Measurements from ENCODE around the gene PDCD1LG2. TPM values are rescaled to one million over a fixed set of nuclear protein-coding genes. Genes with fewer than 3 reads are reported as not detected.
"Not testable (repeated sequence)": the region's sequence is repeated elsewhere in the genome, so short reads cannot be mapped to it uniquely, and the experiment has no call there.

PDCD1LG2 gene
- polyA plus RNA-seq, 3 donors = 0.16 to 0.41 (median 0.17) TPM

GRCh38 chr9:5580650-5581049 lies 70.3 kb downstream of the PDCD1LG2 start:
- H3K4me1 Mint-ChIP-seq = peaks cover 14% of the 10 kb centered on the region
- H3K27ac Mint-ChIP-seq = no peak overlapping the region
- Histone ChIP-seq H3K9ac (ENCODE audit: insufficient read depth, low read length, poor library complexity, severe bottlenecking) (no peak overlapping the region), H3K36me3 (replicated peaks in 1 of 2; ENCODE audit: control insufficient read depth in 1 of 2, insufficient read depth in 2 of 2, low read length in 2 of 2) (no peaks in the 10 kb centered on the region), H4K20me1 (ENCODE audit: insufficient read depth, low read length) (no peaks in the 10 kb centered on the region), H3K27ac (ENCODE audit: low read depth in 1 of 2, low read length in 2 of 2) (no peak overlapping the region), H3K79me2 (ENCODE audit: insufficient read depth, low read length) (no peaks in the 10 kb centered on the region), H3K9me3 (replicated peaks in 1 of 2; ENCODE audit: control insufficient read depth in 1 of 2, insufficient read depth in 1 of 2, low read length in 2 of 2) (no peaks in the 10 kb centered on the region), H3K4me2 (replicated peaks; ENCODE audit: extremely low read depth, low read length, poor library complexity, severe bottlenecking) (no peak overlapping the region), H3K4me1 (ENCODE audit: control insufficient read depth in 1 of 2, insufficient read depth in 2 of 2, low read length in 2 of 2) (peaks cover 0 to 4% of the 10 kb centered on the region in 2 donors), H3K27me3 (ENCODE audit: control insufficient read depth in 2 of 2, insufficient read depth in 2 of 2, low read length in 2 of 2) (no peaks in the 10 kb centered on the region), H2AFZ (ENCODE audit: insufficient read depth, low read depth, low read length, poor library complexity, severe bottlenecking) (no peak overlapping the region), H3K4me3 (replicated peaks in 1 of 3; ENCODE audit: low read depth in 2 of 3, low read length in 3 of 3) (no peak overlapping the region)
- peaks cover 0 to 2% of the 10 kb centered on the region in 2 donors for H3K36me3 Mint-ChIP-seq
- DNase-seq = no peak
- H3K9me3 Mint-ChIP-seq = peaks cover 0 to 6% (median 2%) of the 10 kb centered on the region in 7 donors
- 94% methylated on average over 3 of the region's 3 CpGs for WGBS (ENCODE audit: insufficient coverage)
- no peak for TF ChIP-seq CTCF (IDR thresholded peaks at IDR 0.05)
- H3K27me3 Mint-ChIP-seq (ENCODE audit: low read depth in 3 of 3) = peaks cover 0 to 3% (median 1%) of the 10 kb centered on the region in 3 donors
- H3K4me3 Mint-ChIP-seq = no peak overlapping the region
- intact Hi-C loops (cut with micrococcal nuclease) = no loop called here

GRCh38 chr9:5581706-5582105 lies 71.4 kb downstream of the PDCD1LG2 start:
- no CpG with 5 or more reads among the region's 2 CpGs for WGBS (ENCODE audit: insufficient coverage)
- H2AFZ ChIP-seq (ENCODE audit: insufficient read depth, low read depth, low read length, poor library complexity, severe bottlenecking); H3K79me2 ChIP-seq (ENCODE audit: insufficient read depth, low read length); H3K27me3 ChIP-seq (ENCODE audit: control insufficient read depth in 2 of 2, insufficient read depth in 2 of 2, low read length in 2 of 2); H3K9me3 ChIP-seq (replicated peaks in 1 of 2; ENCODE audit: control insufficient read depth in 1 of 2, insufficient read depth in 1 of 2, low read length in 2 of 2); H3K36me3 ChIP-seq (replicated peaks in 1 of 2; ENCODE audit: control insufficient read depth in 1 of 2, insufficient read depth in 2 of 2, low read length in 2 of 2); H3K9me3 Mint-ChIP-seq; DNase-seq; H3K4me1 ChIP-seq (ENCODE audit: control insufficient read depth in 1 of 2, insufficient read depth in 2 of 2, low read length in 2 of 2); H4K20me1 ChIP-seq (ENCODE audit: insufficient read depth, low read length); H3K4me3 ChIP-seq (replicated peaks in 1 of 3; ENCODE audit: low read depth in 2 of 3, low read length in 3 of 3); H3K27me3 Mint-ChIP-seq (ENCODE audit: low read depth in 3 of 3); H3K4me3 Mint-ChIP-seq; intact Hi-C loops (cut with micrococcal nuclease); H3K36me3 Mint-ChIP-seq; H3K9ac ChIP-seq (ENCODE audit: insufficient read depth, low read length, poor library complexity, severe bottlenecking); H3K4me2 ChIP-seq (replicated peaks; ENCODE audit: extremely low read depth, low read length, poor library complexity, severe bottlenecking); H3K27ac ChIP-seq (ENCODE audit: low read depth in 1 of 2, low read length in 2 of 2): not testable (repeated sequence)
- H3K4me1 Mint-ChIP-seq = peaks cover 19% of the 10 kb centered on the region
- H3K27ac Mint-ChIP-seq = peak overlapping the region in 1 of 7 donors; percentile 43
